GM12872 (cell line): ENCODE results near the gene GRAMD2A.

Experiments
- TF ChIP-seq, protein P1 (sequence below): IDR thresholded peaks from 3 replicates; pipeline ENCODE4 v1.5.1; 2011; ENCODE audit warnings: low read depth, mild to moderate bottlenecking, low read length, moderate library complexity; ENCODE audit not compliant: insufficient read depth

The GRAMD2A gene

DNA sequence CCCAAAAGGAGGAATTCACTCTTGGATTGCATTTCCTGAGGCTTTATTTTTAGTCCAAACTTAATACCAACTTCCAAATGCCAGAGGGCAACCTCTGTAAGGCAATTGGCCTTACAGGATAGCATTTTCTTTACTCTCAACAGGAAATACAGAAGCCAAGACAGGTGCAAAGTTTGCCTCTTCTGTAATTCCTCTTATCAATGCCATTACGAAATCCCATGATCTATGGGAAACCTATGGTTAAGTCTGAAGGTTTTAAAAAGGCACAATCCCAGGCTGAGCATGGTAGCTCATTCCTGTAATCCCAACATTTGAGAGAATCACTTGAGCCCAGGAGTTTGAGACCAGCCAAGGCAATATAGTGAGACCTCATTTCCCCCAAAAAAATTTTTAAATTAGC lies 18.5 kb upstream of the GRAMD2A start:
- TF ChIP-seq, protein P1, sequence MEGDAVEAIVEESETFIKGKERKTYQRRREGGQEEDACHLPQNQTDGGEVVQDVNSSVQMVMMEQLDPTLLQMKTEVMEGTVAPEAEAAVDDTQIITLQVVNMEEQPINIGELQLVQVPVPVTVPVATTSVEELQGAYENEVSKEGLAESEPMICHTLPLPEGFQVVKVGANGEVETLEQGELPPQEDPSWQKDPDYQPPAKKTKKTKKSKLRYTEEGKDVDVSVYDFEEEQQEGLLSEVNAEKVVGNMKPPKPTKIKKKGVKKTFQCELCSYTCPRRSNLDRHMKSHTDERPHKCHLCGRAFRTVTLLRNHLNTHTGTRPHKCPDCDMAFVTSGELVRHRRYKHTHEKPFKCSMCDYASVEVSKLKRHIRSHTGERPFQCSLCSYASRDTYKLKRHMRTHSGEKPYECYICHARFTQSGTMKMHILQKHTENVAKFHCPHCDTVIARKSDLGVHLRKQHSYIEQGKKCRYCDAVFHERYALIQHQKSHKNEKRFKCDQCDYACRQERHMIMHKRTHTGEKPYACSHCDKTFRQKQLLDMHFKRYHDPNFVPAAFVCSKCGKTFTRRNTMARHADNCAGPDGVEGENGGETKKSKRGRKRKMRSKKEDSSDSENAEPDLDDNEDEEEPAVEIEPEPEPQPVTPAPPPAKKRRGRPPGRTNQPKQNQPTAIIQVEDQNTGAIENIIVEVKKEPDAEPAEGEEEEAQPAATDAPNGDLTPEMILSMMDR = no peak

DNA sequence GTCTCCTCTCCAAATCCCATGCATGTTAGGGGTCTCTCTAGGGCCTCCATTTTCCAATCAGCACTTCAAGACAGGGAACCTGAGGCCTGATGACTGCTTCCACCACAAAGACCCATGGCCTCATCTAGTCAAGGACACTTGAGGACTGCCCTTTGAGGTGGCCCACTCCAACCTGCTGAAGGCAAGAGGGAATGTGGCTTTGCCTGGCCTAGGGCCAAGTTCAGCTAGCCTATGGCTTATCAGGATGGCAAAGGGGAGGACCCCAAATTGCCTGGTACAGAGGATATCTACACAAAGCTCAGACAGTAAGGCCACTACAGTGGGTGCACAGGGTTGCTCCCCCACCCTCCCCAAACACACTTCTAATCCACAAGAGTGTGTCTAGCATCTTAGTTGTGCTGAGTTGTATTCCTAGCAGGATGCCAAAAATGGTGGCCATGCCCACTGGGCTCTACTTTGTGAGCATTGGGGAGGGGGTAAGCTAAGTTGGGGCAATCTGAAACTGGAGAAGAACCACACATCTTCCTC lies 10.0 kb upstream of the GRAMD2A start:
- TF ChIP-seq, protein P1 = no peak

DNA sequence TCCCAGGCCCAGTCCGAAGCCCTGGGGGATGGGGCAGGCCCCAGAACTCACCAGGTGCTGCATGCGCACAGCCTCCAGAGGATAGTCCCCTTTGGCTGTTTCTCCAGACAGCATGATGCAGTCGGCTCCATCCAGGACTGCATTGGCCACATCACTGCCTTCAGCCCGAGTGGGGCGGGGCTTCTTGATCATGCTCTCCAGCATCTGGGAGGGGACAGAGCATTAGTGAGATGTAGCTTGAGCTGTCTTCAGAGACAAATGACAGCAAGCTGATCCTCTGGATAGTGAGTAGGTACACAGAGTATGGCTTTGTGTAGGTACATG lies 9.1 kb upstream of the GRAMD2A start:
- TF ChIP-seq, protein P1 = no peak

DNA sequence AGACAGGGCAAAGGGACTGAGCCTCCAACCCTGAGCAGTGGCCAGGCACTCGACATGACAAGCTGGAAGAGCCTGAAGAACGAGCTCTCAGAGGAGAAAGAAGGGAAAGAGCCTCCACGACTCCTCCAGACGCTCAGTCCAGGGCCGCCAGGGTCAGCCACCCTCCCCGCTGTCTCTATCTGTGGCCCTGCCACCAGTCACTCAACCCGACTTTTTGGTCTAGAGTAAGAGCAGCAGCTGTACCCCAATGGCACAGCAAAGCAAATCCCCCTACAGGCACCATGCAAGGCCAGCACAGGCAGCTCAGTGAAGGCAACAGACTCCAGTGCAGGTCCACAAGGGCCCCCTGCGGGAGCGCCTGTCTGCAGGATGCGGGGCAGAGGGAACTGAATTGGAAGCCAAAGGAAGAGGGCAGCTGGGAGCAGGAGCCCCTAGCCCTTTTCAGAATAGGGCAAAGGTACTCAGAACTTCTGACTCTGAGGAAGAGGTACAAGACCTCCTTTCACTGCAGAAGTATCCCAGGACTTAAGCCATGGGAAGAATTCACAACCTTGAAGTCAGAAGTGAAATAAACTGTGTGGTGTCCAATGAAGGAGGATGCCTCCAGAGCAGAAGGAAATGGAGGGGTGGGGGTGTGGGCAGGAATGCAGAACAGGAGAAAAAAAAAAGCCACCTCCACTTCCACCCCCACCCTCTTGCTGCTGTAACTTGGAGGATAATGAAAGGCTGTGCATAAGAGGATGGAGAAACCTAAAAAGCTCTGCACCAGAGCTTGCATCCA lies 8.5 kb upstream of the GRAMD2A start:
- TF ChIP-seq, protein P1 = no peak

DNA sequence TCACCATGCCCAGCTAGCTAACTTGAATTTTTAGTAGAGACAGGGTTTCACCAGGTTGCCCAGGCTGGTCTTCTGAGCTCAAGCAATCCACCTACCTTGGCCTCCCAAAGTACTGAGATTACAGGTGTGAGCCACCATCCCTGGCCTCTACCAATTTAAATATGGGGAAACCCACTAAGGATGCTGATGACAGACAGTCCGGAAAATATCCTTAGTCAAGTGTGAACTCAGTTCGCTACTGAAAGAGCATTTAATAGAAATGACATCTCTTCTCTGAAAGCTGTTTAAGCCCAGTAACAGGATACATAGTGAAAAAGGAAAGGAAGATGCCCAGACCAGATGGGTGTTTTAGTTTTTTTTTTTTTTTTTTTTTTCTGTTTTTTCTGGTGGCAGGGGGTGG lies 7.7 kb upstream of the GRAMD2A start:
- TF ChIP-seq, protein P1 = no peak

DNA sequence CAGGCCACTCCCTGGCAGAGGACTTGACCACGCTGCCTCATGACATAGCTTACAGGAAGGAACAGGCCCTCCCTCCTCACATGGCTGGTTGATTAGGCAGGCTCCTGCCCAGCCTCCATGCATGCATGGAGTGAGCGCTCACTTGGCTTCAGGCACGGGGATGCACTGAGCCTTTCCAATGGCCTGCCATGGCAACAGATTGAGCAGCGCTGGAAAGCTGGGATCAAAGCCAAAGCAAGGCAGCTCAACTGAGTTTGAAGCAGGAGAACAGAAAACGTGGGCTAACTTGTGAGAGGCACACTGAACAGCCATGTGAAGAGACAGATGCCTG lies 5.9 kb upstream of the GRAMD2A start:
- TF ChIP-seq, protein P1 = no peak

DNA sequence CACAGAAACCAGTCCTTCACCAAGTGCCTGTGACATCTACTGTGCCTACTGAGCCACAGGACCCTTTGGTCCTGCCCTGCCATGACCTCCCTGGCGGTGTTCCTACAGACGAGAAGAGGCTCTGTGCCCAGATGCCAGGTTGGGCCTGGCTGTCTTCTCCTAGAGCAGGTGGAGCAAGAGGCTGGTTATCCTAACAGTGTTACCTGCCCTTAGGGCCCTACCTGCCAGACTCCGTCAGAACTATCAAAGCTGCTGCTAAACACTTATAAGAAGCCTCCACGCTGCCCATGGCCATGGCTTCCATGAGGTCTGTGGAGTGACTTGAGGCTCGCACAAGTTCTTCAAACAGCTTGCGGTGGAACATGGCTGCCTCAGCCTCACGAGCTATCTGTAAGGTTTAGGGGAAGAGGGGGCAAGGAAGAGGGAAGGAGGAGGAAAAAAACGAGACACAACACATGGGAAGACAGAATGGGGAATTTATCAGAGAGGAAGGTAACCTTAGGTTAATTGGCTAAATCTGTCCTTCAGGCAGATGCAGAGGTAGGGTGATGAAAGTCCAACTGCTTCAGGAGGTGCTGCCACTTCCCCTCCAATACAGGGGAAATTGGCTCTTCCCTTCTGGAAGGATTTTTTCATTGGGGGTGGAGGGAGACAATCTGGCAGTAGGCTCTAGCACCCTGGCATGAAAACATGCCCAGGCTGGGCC lies 5.4 kb upstream of the GRAMD2A start:
- TF ChIP-seq, protein P1 = no peak
